K562 (cell line): ENCODE measurements around the gene CREM. TPM values are rescaled to one million over a fixed set of nuclear protein-coding genes. Genes with fewer than 3 reads are reported as not detected.

ENCODE experiments used
- CHCHD3 ChIP-seq: fragments of 250-450 bp; sonication (Bioruptor Pico); IDR thresholded peaks from 2 replicates; pipeline ENCODE4 v2.1.2; 2022; ENCODE audit warnings: mild to moderate bottlenecking
- E2F4 ChIP-seq: sonication (generic); formaldehyde crosslinking; IDR thresholded peaks from 2 replicates; pipeline ENCODE4 v1.8.0; 2022; ENCODE audit warnings: mild to moderate bottlenecking, low read depth, missing genetic modification reagents
- FOXO4 ChIP-seq: fragments of 450-650 bp; formaldehyde crosslinking; IDR thresholded peaks from 2 replicates; pipeline ENCODE4 v1.4.0; 2020; ENCODE audit warnings: mild to moderate bottlenecking, moderate library complexity
- HMGN3 ChIP-seq: IDR thresholded peaks from 2 replicates; pipeline ENCODE4 v1.6.1; 2011; ENCODE audit warnings: borderline replicate concordance, low read depth, mild to moderate bottlenecking, mixed read lengths, low read length; ENCODE audit not compliant: insufficient read length; ENCODE audit errors: extremely low read depth
- L3MBTL2 ChIP-seq: fragments of 450-650 bp; IDR thresholded peaks from 2 replicates; pipeline ENCODE4 v1.6.1; 2016; ENCODE audit warnings: mild to moderate bottlenecking, moderate library complexity
- MAZ ChIP-seq, 2 experiments: fragments of 450-650 bp in 1 of 2; sonication (generic) in 1 of 2; formaldehyde crosslinking; IDR thresholded peaks in 1 of 2; conservative IDR thresholded peaks in 1 of 2; 2 replicates each; pipeline versions ENCODE4 v1.4.0 to v1.5.0; 2020; ENCODE audit warnings: mild to moderate bottlenecking in 1 of 2, missing genetic modification reagents in 1 of 2
- NCOR1 ChIP-seq: fragments of 450-650 bp; IDR thresholded peaks from 2 replicates; pipeline ENCODE4 v1.6.1; 2016; ENCODE audit warnings: mild to moderate bottlenecking, moderate library complexity
- NFYB ChIP-seq: IDR thresholded peaks from 2 replicates; pipeline ENCODE4 v1.6.1; 2011; ENCODE audit warnings: mild to moderate bottlenecking, moderate library complexity; ENCODE audit not compliant: insufficient read length; ENCODE audit errors: extremely low read depth
- NR0B1 ChIP-seq: fragments of 450-650 bp; IDR thresholded peaks from one replicate; pipeline ENCODE4 v1.6.1; 2018; ENCODE audit warnings: mild to moderate bottlenecking, moderate library complexity; ENCODE audit not compliant: partially characterized antibody
- POLR2AphosphoS2 ChIP-seq: IDR thresholded peaks from 2 replicates; pipeline ENCODE4 v1.6.1; 2012; ENCODE audit warnings: low read length, improper control_type of control experiment
- RUNX1 ChIP-seq: sonication (generic); IDR thresholded peaks from 2 replicates; pipeline ENCODE4 v1.6.1; 2016; ENCODE audit warnings: antibody characterized with exemption, low read depth
- SNIP1 ChIP-seq: fragments of 450-650 bp; IDR thresholded peaks from 2 replicates; pipeline ENCODE4 v1.7.1; 2017; ENCODE audit warnings: low read depth, mild to moderate bottlenecking
- SRSF3 ChIP-seq: fragments of 200-400 bp; formaldehyde crosslinking; IDR thresholded peaks from 2 replicates; pipeline ENCODE4 v1.6.1; 2016; ENCODE audit warnings: mild to moderate bottlenecking, low read length, moderate library complexity; ENCODE audit not compliant: insufficient read depth
- SRSF7 ChIP-seq: fragments of 200-400 bp; formaldehyde crosslinking; optimal IDR thresholded peaks from 2 replicates; pipeline ENCODE3; 2017; ENCODE audit warnings: mild to moderate bottlenecking, low read depth, low read length
- THAP12 ChIP-seq: fragments of 250-450 bp; sonication (Bioruptor Pico); IDR thresholded peaks from 2 replicates; pipeline ENCODE4 v1.9.0; 2021; ENCODE audit warnings: mild to moderate bottlenecking, inconsistent platforms
- ZHX1 ChIP-seq: fragments of 150-350 bp; conservative IDR thresholded peaks from 2 replicates; pipeline ENCODE4 v1.6.1; 2014; ENCODE audit warnings: low read length
- ZNF121 ChIP-seq: sonication (generic); formaldehyde crosslinking; conservative IDR thresholded peaks from 2 replicates; pipeline ENCODE4 v1.8.0; 2022; ENCODE audit warnings: missing genetic modification reagents
- ZNF76 ChIP-seq: fragments of 250-450 bp; sonication (Bioruptor Pico); IDR thresholded peaks from 2 replicates; pipeline ENCODE4 v1.4.0; 2020; ENCODE audit warnings: mild to moderate bottlenecking, moderate library complexity, borderline replicate concordance
- polyA plus RNA-seq, 8 experiments: library from polyadenylated mRNA; depleted of rRNA in 4 of 8; stranded (reverse) in 5 of 8; unstranded in 3 of 8; fragments of >200 nt; fragmentation: Nextera tagmentation in 2 of 8; fragmentation: Illumina TruSeq in 1 of 8; extraction: Ambion mirVana in 2 of 8; extraction: Trizol in 1 of 8; gene quantifications; 2 replicates each; pipeline versions ENCODE4 v1.2.1 to v1.2.3, GENCODE V29; 2011 to 2014; ENCODE audit warnings: inconsistent platforms in 1 of 8, missing spikeins in 1 of 8
- total RNA-seq, 7 experiments: library from RNA; depleted of rRNA in 6 of 7; stranded (reverse); fragments of >200 nt in 6 of 7; fragmentation: Illumina TruSeq in 2 of 7; extraction: Trizol in 2 of 7; gene quantifications; 2 replicates each; pipeline versions ENCODE4 v1.2.1 to v1.2.3, GENCODE V29; 2011 to 2021; ENCODE audit warnings: low replicate concordance in 1 of 7

Gene CREM
- total and polyA plus RNA-seq, 9 of the 15 experiments (the other 6 are each of a cell fraction or from before 2014, with no cell fraction given) = 39.1 to 70.2 (median 48.3) TPM

GRCh38 chr10:35090162-35090954, 36.3 kb upstream of the CREM start, which contains the start of gene CUL2 (continued):
- TF ChIP-seq CHCHD3 (CRISPR knock-in tag) (no peak), E2F4 (CRISPR knock-in tag) (no peak), SNIP1 (no peak), ZNF76 (no peak), SRSF3 (no peak), FOXO4 (CRISPR knock-in tag) (no peak), MAZ (CRISPR knock-in tag; conservative IDR thresholded peaks at IDR 0.05 in 1 of 2, IDR thresholded peaks at IDR 0.05 in 1 of 2) (peak in 1 of 2 experiments; percentile 66; a peak in 2 of 4 replicates), NFYB (no peak), ZNF121 (no peak), HMGN3 (peak; percentile 14), NR0B1 (no peak), POLR2AphosphoS2 (no peak), NCOR1 (0 out of 2 replicates have a peak, but pooled peaks have one; percentile 20), L3MBTL2 (0 out of 2 replicates have a peak, but pooled peaks have one; percentile 21), ZHX1 (no peak), RUNX1 (no peak), SRSF7 (no peak), THAP12 (CRISPR knock-in tag) (no peak)
